Activated naive CD4-positive, alpha-beta T cell treated with anti-CD3 and anti-CD28 coated beads for 36 hours (primary cell): ENCODE measurements around the gene FCAR. TPM values are rescaled to one million over a fixed set of nuclear protein-coding genes. Genes with fewer than 3 reads are reported as not detected.
"Not testable (repeated sequence)": the region's sequence is repeated elsewhere in the genome, so short reads cannot be mapped to it uniquely, and the experiment has no call there.

Experiments
- CTCF ChIA-PET: fragments of 350-600 bp; sonication (Branson Sonifier 250); formaldehyde crosslinking; loops from one replicate; lab custom pipeline; 2021; ENCODE audit warnings: antibody characterized with exemption; lab: Charles Lee
- DNase-seq: peaks from one replicate; pipeline ENCODE4 v3.0.0-alpha.2; 2020
- H3K27ac Mint-ChIP-seq: one replicate; pipeline ENCODE4 v1.8.0; 2021; ENCODE audit warnings: mild to moderate bottlenecking, mixed read lengths
- H3K27me3 Mint-ChIP-seq: one replicate; pipeline ENCODE4 v1.8.0; 2021; ENCODE audit warnings: low read depth, mixed read lengths
- H3K36me3 Mint-ChIP-seq: one replicate; pipeline ENCODE4 v1.8.0; 2021; ENCODE audit warnings: low read depth, mixed read lengths
- H3K4me1 Mint-ChIP-seq: one replicate; pipeline ENCODE4 v1.8.0; 2021; ENCODE audit warnings: low read depth, mixed read lengths
- H3K4me3 Mint-ChIP-seq: one replicate; pipeline ENCODE4 v1.8.0; 2021; ENCODE audit warnings: mild to moderate bottlenecking, moderate library complexity, mixed read lengths
- H3K9me3 Mint-ChIP-seq: one replicate; pipeline ENCODE4 v1.8.0; 2021; ENCODE audit warnings: mixed read lengths
- intact Hi-C: fragments of 100-400 bp; cut with micrococcal nuclease; formaldehyde crosslinking; loops from one replicate; pipeline ENCODE4 v1.15.1; 2023
- total RNA-seq, 2 experiments: library from RNA; stranded (reverse); gene quantifications; one replicate each; pipeline ENCODE4 v1.2.3, GENCODE V29; 2021

Gene FCAR
- total RNA-seq: not detected

- Mint-ChIP-seq H3K27me3 (peaks cover 5% of the 10 kb centered on the region), H3K36me3 (no peaks in the 10 kb centered on the region), H3K27ac (no peak within 1 kb of the TSS), H3K4me1 (no peaks in the 10 kb centered on the region), H3K4me3 (no peak within 1 kb of the TSS), H3K9me3 (peaks cover 3% of the 10 kb centered on the region)
- no peak for DNase-seq
- intact Hi-C loops: no loop called here
- CTCF ChIA-PET: interaction anchor here (1.7 kb wide), 1 partner anchor 222 kb away, joined by 7 read pairs; no protein-coding TSS in a partner anchor
Measured at GRCh38 chr19:54873990-54874389, at the start of gene FCAR. Gene FCAR, plus strand, starts transcription at chr19:54874235. Its CDS starts 55 bp downstream, at chr19:54874290.

DNA sequence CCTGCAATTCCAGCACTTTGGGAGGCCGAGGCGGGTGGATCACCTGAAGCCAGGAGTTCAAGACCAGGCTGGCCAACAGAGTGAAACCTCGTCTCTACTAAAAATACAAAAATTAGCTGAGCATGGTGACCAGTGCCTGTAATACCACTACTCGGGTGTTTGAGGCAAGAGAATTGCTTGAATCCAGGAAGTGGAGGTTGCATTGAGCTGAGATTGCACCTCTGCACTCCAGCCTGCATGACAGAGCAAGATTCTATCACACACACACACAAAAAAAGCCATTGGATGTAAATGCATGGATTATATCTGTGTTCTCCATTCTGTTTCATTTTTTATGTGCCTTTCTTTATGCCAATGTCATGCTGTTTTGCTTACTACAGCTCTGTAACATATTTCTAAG, 49.6 kb upstream of the FCAR start:
- H3K9me3 Mint-ChIP-seq, CTCF ChIA-PET, H3K36me3 Mint-ChIP-seq, H3K4me1 Mint-ChIP-seq, intact Hi-C loops, H3K27me3 Mint-ChIP-seq, DNase-seq, H3K4me3 Mint-ChIP-seq, H3K27ac Mint-ChIP-seq: not testable (repeated sequence)

DNA sequence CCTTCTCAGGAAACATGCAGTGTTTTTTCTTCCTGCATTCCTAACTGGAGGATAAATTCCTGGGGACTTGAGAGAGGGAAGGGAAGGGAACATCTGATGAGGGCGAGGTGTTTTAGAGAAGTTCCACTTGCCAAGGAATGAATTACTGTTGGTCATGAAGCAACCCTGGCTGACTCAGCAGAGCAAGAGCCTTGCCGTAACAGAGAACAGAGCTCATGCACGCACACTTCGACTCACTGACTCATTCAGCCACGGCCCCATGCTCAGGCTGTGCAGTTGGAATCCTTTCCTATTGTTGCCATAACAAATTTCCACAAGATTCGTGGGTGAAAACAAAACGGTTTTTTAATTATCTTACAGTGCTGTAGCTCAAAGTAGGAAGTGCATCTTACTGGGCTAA, 48.7 kb upstream of the FCAR start:
- H3K4me3 Mint-ChIP-seq, CTCF ChIA-PET, H3K36me3 Mint-ChIP-seq, H3K9me3 Mint-ChIP-seq, H3K27ac Mint-ChIP-seq, DNase-seq, H3K27me3 Mint-ChIP-seq, H3K4me1 Mint-ChIP-seq, intact Hi-C loops: not testable (repeated sequence)

DNA sequence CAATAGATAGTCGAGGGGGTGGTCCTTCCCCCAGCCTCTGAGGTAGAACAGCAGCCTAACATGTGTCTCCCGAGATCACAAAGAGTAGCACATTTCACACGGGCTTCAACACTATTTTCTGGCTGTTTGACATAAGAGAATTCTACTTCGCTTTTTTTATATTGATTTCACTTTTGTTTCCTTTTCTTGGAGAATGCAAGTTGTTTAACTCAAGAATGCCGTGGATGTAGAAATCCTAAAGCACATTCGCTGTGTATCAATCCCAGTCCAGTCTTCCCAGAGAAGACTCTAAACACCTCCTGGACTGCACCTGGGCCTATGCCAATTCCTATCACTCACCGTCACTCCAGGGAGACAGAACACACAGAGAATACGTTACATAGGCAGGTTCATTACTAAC, 46.0 kb upstream of the FCAR start:
- CTCF ChIA-PET, H3K4me3 Mint-ChIP-seq, H3K27ac Mint-ChIP-seq, H3K9me3 Mint-ChIP-seq, H3K4me1 Mint-ChIP-seq, intact Hi-C loops, DNase-seq, H3K27me3 Mint-ChIP-seq, H3K36me3 Mint-ChIP-seq: not testable (repeated sequence)

DNA sequence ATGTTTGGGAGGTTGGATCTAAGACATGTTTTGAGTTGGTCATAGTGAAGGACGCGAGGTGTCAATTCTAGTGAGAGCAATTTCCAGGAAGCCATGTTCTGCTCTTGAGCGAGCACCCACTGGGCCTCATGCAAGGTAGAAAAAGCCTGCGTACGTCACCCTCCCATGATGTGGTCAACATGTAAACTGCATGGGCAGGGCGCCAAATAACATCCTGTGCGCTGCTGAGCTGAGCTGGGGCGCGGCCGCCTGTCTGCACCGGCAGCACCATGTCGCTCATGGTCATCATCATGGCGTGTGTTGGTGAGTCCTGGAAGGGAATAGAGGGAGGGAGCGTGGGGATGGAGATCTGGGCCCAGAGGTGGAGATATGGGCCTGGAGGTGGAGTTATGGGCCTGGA, 41.5 kb upstream of the FCAR start, which contains the start of gene KIR2DS4:
KIR2DS4 (plus strand) TSS at position 181 of the 400 bp plus-strand sequence.
- H3K27ac Mint-ChIP-seq, H3K4me1 Mint-ChIP-seq, intact Hi-C loops, H3K27me3 Mint-ChIP-seq, H3K36me3 Mint-ChIP-seq, DNase-seq, H3K4me3 Mint-ChIP-seq, CTCF ChIA-PET, H3K9me3 Mint-ChIP-seq: not testable (repeated sequence)

GRCh38 chr19:54835126-54835525, 38.9 kb upstream of the FCAR start:
- intact Hi-C loops, DNase-seq, CTCF ChIA-PET, H3K4me1 Mint-ChIP-seq, H3K27ac Mint-ChIP-seq, H3K27me3 Mint-ChIP-seq, H3K9me3 Mint-ChIP-seq, H3K4me3 Mint-ChIP-seq, H3K36me3 Mint-ChIP-seq: not testable (repeated sequence)

GRCh38 chr19:54837522-54837921, 36.5 kb upstream of the FCAR start:
- H3K4me3 Mint-ChIP-seq, H3K36me3 Mint-ChIP-seq, H3K27me3 Mint-ChIP-seq, CTCF ChIA-PET, intact Hi-C loops, DNase-seq, H3K27ac Mint-ChIP-seq, H3K9me3 Mint-ChIP-seq, H3K4me1 Mint-ChIP-seq: not testable (repeated sequence)

GRCh38 chr19:54843171-54843570, 30.9 kb upstream of the FCAR start:
- H3K4me3 Mint-ChIP-seq, H3K36me3 Mint-ChIP-seq, H3K9me3 Mint-ChIP-seq, H3K27ac Mint-ChIP-seq, intact Hi-C loops, H3K4me1 Mint-ChIP-seq, DNase-seq: not testable (repeated sequence)
- CTCF ChIA-PET: interaction anchor here (0.6 kb wide), 1 partner anchor 983 kb away, joined by 3 read pairs; no protein-coding TSS in a partner anchor
- H3K27me3 Mint-ChIP-seq: peaks cover 13% of the 10 kb centered on the region

DNA sequence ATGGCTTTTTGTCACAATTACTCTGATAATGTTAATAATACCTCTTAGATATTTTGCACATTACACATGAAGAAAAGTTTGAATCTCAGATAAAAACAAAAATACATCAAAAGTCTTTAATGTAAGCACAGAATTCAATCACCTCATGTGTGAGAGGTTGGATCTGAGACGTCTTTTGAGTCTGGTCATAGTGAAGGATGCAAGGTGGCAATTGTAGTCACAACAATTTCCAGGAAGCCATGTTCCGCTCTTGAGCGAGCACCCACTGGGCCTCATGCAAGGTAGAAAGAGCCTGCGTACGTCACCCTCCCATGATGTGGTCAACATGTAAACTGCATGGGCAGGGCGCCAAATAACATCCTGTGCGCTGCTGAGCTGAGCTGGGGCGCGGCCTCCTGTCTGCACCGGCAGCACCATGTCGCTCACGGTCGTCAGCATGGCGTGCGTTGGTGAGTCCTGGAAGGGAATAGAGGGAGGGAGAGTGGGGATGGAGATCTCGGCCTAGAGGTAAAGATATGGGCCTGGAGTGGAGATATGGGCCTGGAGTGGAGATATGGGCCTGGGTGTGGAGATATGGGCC, 23.9 kb upstream of the FCAR start, which contains the start of gene KIR3DL2:
KIR3DL2 (plus strand) TSS at position 383 of the 580 bp plus-strand sequence; CDS start at position 416, 33 bp downstream.
- H3K36me3 Mint-ChIP-seq, CTCF ChIA-PET, DNase-seq, H3K27ac Mint-ChIP-seq, H3K9me3 Mint-ChIP-seq, intact Hi-C loops, H3K4me1 Mint-ChIP-seq, H3K4me3 Mint-ChIP-seq: not testable (repeated sequence)
- H3K27me3 Mint-ChIP-seq: peaks cover 10% of the 10 kb centered on the region

GRCh38 chr19:54850930-54851329, 23.1 kb upstream of the FCAR start:
- Mint-ChIP-seq H3K27ac (no peak overlapping the region), H3K27me3 (peaks cover 10% of the 10 kb centered on the region), H3K36me3 (no peaks in the 10 kb centered on the region), H3K4me3 (no peak overlapping the region), H3K9me3 (peaks cover 1% of the 10 kb centered on the region), H3K4me1 (no peaks in the 10 kb centered on the region)
- intact Hi-C loops: no loop called here
- CTCF ChIA-PET: no interaction called here
- DNase-seq: no peak

DNA sequence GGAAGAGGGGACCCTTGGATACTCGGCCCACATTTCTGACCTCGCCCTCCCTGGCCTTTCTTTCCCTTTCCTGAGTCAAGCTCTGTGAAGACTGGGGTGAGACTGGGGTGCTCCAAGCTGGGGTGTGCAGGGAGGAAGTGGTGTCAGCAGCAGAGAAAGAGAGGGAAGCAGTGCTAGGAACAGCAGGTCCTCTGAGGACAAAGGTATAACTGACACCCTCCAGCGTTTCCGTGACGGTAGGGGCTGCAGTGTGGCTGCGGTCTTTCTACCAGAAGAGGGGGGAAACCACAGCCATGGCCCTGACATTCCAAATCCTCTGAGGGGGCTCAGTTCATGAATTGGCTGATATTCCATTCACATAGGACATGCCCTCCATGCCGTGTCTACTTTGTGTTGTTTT, 22.7 kb upstream of the FCAR start:
- H3K4me1 Mint-ChIP-seq: no peaks in the 10 kb centered on the region
- intact Hi-C loops: no loop called here
- CTCF ChIA-PET: no interaction called here
- no peaks in the 10 kb centered on the region for H3K9me3 Mint-ChIP-seq
- H3K27me3 Mint-ChIP-seq: peaks cover 10% of the 10 kb centered on the region
- no peaks in the 10 kb centered on the region for H3K36me3 Mint-ChIP-seq
- H3K4me3 Mint-ChIP-seq: no peak overlapping the region
- H3K27ac Mint-ChIP-seq: no peak overlapping the region
- no peak for DNase-seq

- intact Hi-C loops, H3K4me3 Mint-ChIP-seq, H3K27me3 Mint-ChIP-seq, H3K9me3 Mint-ChIP-seq, DNase-seq, H3K36me3 Mint-ChIP-seq, H3K27ac Mint-ChIP-seq, CTCF ChIA-PET, H3K4me1 Mint-ChIP-seq: not testable (repeated sequence)
Measured at GRCh38 chr19:54855241-54855640, 18.8 kb upstream of the FCAR start.

- intact Hi-C loops, H3K4me1 Mint-ChIP-seq, H3K36me3 Mint-ChIP-seq, DNase-seq, H3K27me3 Mint-ChIP-seq, CTCF ChIA-PET, H3K9me3 Mint-ChIP-seq, H3K27ac Mint-ChIP-seq, H3K4me3 Mint-ChIP-seq: not testable (repeated sequence)
Measured at GRCh38 chr19:54858476-54858875, 15.6 kb upstream of the FCAR start.
